Osteoblast (primary cell): ENCODE data around the gene ADGRB3. TPM values are rescaled to one million over a fixed set of nuclear protein-coding genes. Genes with fewer than 3 reads are reported as not detected.

Experiments
- DNase-seq: peaks from one replicate; pipeline ENCODE4 v3.0.0; 2011; ENCODE audit warnings: low spot score, mixed read lengths; ENCODE audit not compliant: insufficient read length; ENCODE audit errors: missing footprints
- H2AFZ ChIP-seq: 2 replicates; pipeline ENCODE4 v1.6.0; 2011; ENCODE audit warnings: mild to moderate bottlenecking, low read length
- H3K27ac ChIP-seq: 2 replicates; pipeline ENCODE4 v1.5.1; 2011; ENCODE audit warnings: mild to moderate bottlenecking, low read depth, low read length, moderate library complexity
- H3K27me3 ChIP-seq: 2 replicates; pipeline ENCODE4 v1.6.0; 2012; ENCODE audit warnings: mild to moderate bottlenecking, control low read depth, inconsistent platforms, low read length, moderate library complexity; ENCODE audit not compliant: insufficient read depth
- H3K36me3 ChIP-seq: 2 replicates; pipeline ENCODE4 v1.5.1; 2011; ENCODE audit warnings: mild to moderate bottlenecking, low read length, control low read depth, moderate library complexity; ENCODE audit not compliant: insufficient read depth
- H3K4me1 ChIP-seq: 2 replicates; pipeline ENCODE4 v1.5.1; 2011; ENCODE audit warnings: mild to moderate bottlenecking, low read length, control low read depth, moderate library complexity; ENCODE audit not compliant: insufficient read depth
- H3K4me2 ChIP-seq: 2 replicates; pipeline ENCODE4 v1.6.0; 2011; ENCODE audit warnings: mild to moderate bottlenecking, low read length; ENCODE audit not compliant: insufficient read depth
- H3K4me3 ChIP-seq: fragments of 200-600 bp; sonication (generic); 3 replicates; pipeline ENCODE4 v1.5.1; 2012; ENCODE audit warnings: mild to moderate bottlenecking, low read length, inconsistent platforms; ENCODE audit not compliant: insufficient read depth
- H3K79me2 ChIP-seq: 2 replicates; pipeline ENCODE4 v1.6.0; 2012; ENCODE audit warnings: mild to moderate bottlenecking, low read length, control low read depth, inconsistent platforms; ENCODE audit not compliant: insufficient read depth
- H3K9me3 ChIP-seq: 2 replicates; pipeline ENCODE4 v1.5.1; 2011; ENCODE audit warnings: low read depth, low read length, control low read depth
- H4K20me1 ChIP-seq: 2 replicates; pipeline ENCODE4 v1.6.0; 2012; ENCODE audit warnings: mild to moderate bottlenecking, low read length, control low read depth; ENCODE audit not compliant: insufficient read depth
- total RNA-seq: library from RNA; depleted of rRNA; stranded (reverse); fragments of >200 nt; gene quantifications from 2 replicates; pipeline ENCODE4 v1.2.3, GENCODE V29; 2012
- TF ChIP-seq, protein P1 (sequence below): IDR thresholded peaks from 2 replicates; pipeline ENCODE4 v1.5.1; 2011; ENCODE audit warnings: mild to moderate bottlenecking, low read depth, low read length, moderate library complexity; ENCODE audit errors: extremely low read depth

The ADGRB3 gene
- total RNA-seq, 1 donor = not detected

DNA sequence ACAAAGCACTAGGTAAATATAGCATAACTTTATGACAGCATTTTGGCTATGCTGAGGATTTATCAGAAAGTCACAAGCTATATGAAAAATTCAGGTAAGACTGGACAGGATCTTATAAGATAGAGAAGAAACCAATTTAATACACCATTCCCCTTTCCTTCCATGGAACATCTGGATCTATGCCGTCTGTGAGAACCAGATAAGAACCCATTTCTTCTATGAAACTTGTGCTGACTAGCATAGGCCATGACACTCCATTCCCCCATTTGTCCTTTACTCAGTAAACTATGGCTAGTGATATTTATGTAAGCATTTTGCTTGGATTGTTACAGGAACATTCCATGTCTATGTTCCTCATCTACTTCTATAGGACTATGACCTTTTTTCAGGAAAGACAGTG lies 437.7 kb downstream of the ADGRB3 start:
- Histone ChIP-seq H2AFZ (no peak overlapping the region), H3K9me3 (no peaks in the 10 kb centered on the region), H3K27me3 (no peaks in the 10 kb centered on the region), H3K4me2 (no peak overlapping the region), H3K36me3 (no peaks in the 10 kb centered on the region), H3K79me2 (no peaks in the 10 kb centered on the region), H3K4me1 (peaks cover 3% of the 10 kb centered on the region), H3K4me3 (no peak overlapping the region), H3K27ac (no peak overlapping the region), H4K20me1 (no peaks in the 10 kb centered on the region)
- TF ChIP-seq, protein P1, sequence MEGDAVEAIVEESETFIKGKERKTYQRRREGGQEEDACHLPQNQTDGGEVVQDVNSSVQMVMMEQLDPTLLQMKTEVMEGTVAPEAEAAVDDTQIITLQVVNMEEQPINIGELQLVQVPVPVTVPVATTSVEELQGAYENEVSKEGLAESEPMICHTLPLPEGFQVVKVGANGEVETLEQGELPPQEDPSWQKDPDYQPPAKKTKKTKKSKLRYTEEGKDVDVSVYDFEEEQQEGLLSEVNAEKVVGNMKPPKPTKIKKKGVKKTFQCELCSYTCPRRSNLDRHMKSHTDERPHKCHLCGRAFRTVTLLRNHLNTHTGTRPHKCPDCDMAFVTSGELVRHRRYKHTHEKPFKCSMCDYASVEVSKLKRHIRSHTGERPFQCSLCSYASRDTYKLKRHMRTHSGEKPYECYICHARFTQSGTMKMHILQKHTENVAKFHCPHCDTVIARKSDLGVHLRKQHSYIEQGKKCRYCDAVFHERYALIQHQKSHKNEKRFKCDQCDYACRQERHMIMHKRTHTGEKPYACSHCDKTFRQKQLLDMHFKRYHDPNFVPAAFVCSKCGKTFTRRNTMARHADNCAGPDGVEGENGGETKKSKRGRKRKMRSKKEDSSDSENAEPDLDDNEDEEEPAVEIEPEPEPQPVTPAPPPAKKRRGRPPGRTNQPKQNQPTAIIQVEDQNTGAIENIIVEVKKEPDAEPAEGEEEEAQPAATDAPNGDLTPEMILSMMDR = no peak
- no peak for DNase-seq

DNA sequence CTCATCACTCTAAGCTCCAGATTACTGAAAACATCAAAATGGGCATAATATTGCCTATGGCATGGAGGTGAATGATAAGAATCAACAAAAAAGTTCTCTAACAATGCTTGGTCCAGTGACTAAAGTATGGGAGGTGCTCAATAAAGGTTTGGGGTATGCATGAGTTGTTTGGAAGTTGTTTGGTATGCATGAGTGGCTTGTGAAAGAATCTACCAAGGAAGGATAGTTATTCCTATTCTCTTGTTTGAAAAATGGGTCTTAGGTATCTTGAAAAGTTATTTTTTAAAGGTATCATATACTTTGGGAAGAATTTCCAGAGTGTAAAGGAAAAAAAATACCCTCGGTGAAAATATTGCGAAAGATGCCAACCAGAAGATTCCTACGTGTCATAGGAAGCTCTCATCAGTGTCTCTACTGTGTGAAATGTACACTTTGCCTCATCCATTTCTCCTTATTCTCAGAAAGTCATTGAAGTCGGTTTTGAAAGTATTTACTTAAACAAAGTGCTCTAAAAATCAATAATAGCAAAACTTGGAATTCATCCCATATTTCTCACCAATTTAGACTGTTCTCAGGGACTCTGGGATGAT lies 449.8 kb downstream of the ADGRB3 start:
- no peak overlapping the region for H2AFZ ChIP-seq
- no peaks in the 10 kb centered on the region for H3K9me3 ChIP-seq
- no peak overlapping the region for H3K27ac ChIP-seq
- H3K4me3 ChIP-seq = no peak overlapping the region
- TF ChIP-seq, protein P1 = no peak
- H3K79me2 ChIP-seq = no peaks in the 10 kb centered on the region
- no peak overlapping the region for H3K4me2 ChIP-seq
- no peaks in the 10 kb centered on the region for H3K4me1 ChIP-seq
- no peaks in the 10 kb centered on the region for H4K20me1 ChIP-seq
- H3K36me3 ChIP-seq = no peaks in the 10 kb centered on the region
- DNase-seq = no peak
- no peaks in the 10 kb centered on the region for H3K27me3 ChIP-seq

DNA sequence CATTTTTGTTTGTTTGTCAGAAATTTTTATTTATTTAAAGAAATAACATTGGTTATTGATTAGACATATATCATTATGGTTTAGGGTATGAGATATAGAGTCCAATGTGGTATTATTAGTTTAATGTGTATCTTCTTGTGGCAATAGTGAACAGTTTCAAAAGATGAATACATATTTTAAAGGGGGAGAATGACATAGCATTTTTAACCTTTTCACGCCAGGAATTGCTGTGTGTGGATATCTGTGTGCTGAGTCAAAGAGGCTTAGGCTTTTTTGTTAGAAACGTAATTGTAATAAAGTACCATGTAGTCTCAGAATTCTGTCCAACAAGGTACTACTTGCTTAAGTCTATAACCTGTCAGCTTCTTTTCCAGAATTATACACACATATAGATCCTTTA lies 451.6 kb downstream of the ADGRB3 start:
- no peak overlapping the region for H2AFZ ChIP-seq
- H3K4me1 ChIP-seq = no peaks in the 10 kb centered on the region
- no peaks in the 10 kb centered on the region for H3K36me3 ChIP-seq
- no peaks in the 10 kb centered on the region for H3K27me3 ChIP-seq
- H3K9me3 ChIP-seq = no peaks in the 10 kb centered on the region
- H3K4me2 ChIP-seq = no peak overlapping the region
- no peak for DNase-seq
- H4K20me1 ChIP-seq = no peaks in the 10 kb centered on the region
- H3K27ac ChIP-seq = no peak overlapping the region
- H3K4me3 ChIP-seq = no peak overlapping the region
- no peaks in the 10 kb centered on the region for H3K79me2 ChIP-seq
- TF ChIP-seq, protein P1 = no peak

DNA sequence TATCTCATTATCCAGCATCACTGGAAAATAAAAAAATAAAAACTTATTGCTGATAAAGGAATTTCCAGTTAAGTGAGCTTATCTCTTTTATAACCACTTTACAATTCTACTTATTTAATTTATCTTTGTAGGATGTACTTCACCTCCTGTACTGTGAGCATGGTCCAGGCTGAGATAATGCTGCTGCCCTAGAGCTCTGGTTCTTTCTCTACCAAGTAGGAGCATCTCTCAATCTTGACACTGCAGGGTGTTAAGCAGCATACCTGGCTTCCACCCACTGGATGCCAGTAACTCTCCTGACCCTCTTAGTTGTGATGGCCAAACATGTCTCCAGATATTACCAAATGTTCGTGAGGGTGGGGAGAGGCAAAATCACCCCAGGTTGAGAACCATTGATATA lies 454.5 kb downstream of the ADGRB3 start:
- Histone ChIP-seq H3K4me3 (no peak overlapping the region), H3K4me2 (no peak overlapping the region), H3K4me1 (no peaks in the 10 kb centered on the region), H3K27me3 (no peaks in the 10 kb centered on the region), H3K9me3 (no peaks in the 10 kb centered on the region), H3K36me3 (no peaks in the 10 kb centered on the region), H2AFZ (no peak overlapping the region), H4K20me1 (no peaks in the 10 kb centered on the region), H3K27ac (no peak overlapping the region), H3K79me2 (no peaks in the 10 kb centered on the region)
- no peak for DNase-seq
- TF ChIP-seq, protein P1 = no peak
